Measurements from ENCODE around the gene ZNF710.

DNA sequence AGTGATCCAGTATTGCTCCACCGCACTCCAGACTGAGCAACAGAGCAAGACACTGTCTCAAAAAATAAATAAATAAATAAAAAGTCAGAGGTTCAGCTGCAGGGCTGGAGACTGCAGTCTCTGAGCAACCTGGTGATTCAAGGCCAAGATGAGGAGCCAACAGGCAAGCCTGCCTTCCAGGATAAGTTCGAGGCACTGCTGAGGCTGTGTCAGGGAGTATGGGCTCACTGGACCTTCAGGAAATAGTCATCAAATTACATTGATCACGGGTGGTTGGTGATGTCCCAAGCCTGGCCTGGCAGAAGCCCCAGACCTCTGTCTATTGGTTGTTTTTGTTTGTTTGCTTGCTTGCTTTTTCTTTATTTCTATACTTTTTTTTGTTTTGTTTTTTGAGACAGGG lies 59.7 kb downstream of the ZNF710 start:
- TF ChIP-seq, protein P1, sequence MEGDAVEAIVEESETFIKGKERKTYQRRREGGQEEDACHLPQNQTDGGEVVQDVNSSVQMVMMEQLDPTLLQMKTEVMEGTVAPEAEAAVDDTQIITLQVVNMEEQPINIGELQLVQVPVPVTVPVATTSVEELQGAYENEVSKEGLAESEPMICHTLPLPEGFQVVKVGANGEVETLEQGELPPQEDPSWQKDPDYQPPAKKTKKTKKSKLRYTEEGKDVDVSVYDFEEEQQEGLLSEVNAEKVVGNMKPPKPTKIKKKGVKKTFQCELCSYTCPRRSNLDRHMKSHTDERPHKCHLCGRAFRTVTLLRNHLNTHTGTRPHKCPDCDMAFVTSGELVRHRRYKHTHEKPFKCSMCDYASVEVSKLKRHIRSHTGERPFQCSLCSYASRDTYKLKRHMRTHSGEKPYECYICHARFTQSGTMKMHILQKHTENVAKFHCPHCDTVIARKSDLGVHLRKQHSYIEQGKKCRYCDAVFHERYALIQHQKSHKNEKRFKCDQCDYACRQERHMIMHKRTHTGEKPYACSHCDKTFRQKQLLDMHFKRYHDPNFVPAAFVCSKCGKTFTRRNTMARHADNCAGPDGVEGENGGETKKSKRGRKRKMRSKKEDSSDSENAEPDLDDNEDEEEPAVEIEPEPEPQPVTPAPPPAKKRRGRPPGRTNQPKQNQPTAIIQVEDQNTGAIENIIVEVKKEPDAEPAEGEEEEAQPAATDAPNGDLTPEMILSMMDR (IDR thresholded peaks at IDR 0.05 in 8 of 11, conservative IDR thresholded peaks at IDR 0.05 in 3 of 11): no peak
- TF ChIP-seq POLR2A (IDR thresholded peaks at IDR 0.05) (no peak), POLR2AphosphoS5 (IDR thresholded peaks at IDR 0.05) (no peak)
